HG03442 (cell line): Measurements from ENCODE around the gene BOD1L1.

Experiments
- ATAC-seq: cut with Tn5 transposase; IDR thresholded peaks from one replicate; pipeline ENCODE4 v1.9.1; 2021; ENCODE audit warnings: mild to moderate bottlenecking, moderate library complexity; ENCODE audit not compliant: unreplicated experiment

BOD1L1 gene

DNA sequence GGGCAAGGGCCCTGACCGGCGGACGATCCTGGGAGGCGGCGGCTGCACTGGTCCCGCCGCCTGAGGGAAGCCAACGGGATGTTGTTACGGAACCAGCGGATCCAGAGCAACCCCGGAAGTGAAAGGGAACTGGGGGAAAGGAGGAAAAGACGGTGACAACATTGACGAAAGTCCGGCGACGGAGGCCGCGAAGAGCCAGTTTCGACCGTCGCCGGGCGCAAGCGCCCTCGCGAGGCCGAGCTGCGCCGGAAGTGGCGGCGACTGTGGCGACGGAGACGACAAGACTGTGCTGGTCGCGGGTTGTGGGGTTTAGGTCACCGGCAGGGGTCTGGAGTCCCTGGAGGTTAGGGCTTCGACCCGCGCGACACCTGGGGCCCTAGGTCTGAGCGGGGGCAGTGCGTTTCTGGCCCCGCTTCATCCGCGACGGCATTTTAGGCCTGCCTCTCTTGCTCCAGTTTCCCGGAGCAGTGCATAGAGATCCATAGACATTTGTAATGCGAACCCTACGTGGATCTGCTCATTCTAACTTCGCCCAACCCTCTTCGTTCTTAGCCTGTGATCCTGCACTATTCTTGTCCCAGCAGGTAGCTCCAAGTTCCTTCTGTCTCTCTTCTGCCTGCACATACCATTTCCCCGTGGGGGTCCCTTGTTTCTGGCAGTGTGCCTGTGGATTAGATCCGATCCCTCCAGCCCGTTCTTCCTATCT is at the start of gene BOD1L1:
TSS of gene BOD1L1 (minus strand) at position 120 of the 706 bp plus-strand sequence. CDS start 138 bp downstream, outside the sequence.
- peak; percentile 90 for ATAC-seq

DNA sequence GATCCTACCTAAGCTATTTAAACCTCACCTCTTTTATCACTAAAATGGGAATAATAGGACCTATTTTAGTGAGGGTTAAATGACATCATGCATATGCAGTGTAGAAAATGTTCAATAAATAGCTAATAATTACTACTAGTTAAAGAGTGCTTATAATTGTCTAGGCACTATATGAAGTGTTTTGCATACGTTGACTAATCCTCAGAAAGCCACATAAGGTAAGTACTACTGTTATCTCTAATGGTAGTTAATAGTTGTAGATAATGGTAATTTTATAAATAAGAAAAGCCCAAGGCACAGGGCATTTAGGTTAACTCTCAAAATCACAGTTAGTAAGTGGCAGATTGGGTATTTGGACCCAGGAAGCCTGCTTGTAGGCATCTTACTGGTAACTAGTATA is 47.4 kb upstream of the BOD1L1 start:
- no peak for ATAC-seq

DNA sequence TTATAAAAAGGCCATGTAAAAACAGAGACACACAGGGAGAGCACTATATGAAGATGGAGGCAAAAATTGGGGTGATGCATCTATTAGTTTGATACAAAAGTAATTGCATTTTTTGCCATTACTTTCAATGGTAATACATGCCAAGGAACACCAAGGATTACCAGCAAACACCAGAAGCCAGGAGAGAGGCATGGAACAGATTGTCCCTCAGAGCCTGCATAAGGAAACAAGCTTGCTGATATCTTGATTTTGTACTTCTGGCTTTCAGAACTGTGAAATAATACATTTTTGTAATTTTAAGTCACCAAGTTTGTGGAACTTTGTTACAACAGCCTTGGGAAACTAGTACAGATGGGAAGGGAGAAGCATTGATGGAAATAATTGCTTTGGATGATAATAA is 45.6 kb upstream of the BOD1L1 start:
- no peak for ATAC-seq

DNA sequence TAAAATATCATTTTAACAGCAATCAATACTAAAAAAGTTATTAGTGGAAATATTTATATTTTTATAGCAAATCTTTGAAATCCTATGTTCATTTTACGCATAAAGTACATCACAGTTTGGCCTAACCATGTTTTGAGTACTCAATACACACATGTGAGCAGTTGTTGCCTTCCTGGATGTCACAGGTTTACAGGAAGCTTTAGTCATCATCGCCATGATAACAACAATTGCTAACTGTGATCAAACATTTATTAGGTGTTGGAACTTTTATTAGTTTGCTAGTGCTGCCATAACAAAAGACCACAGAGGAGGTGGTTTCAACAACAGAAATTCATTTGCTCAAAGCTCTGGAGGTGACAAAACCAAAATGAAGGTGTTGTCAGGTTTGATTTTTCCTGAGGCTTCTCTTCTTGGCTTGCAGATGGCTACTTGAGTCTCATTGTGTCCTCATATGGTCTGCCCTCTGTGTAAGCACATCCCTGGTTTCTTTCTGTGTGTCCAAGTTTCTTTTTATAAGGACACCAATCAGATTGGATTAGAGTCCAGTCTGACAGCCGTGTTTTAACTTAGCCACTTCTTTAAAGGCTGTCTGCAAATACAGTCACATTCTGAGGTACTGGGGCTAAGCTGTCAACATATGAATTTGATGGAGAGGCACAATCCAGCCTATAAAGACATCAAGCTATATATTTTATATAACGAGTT is 43.1 kb upstream of the BOD1L1 start:
- no peak for ATAC-seq

DNA sequence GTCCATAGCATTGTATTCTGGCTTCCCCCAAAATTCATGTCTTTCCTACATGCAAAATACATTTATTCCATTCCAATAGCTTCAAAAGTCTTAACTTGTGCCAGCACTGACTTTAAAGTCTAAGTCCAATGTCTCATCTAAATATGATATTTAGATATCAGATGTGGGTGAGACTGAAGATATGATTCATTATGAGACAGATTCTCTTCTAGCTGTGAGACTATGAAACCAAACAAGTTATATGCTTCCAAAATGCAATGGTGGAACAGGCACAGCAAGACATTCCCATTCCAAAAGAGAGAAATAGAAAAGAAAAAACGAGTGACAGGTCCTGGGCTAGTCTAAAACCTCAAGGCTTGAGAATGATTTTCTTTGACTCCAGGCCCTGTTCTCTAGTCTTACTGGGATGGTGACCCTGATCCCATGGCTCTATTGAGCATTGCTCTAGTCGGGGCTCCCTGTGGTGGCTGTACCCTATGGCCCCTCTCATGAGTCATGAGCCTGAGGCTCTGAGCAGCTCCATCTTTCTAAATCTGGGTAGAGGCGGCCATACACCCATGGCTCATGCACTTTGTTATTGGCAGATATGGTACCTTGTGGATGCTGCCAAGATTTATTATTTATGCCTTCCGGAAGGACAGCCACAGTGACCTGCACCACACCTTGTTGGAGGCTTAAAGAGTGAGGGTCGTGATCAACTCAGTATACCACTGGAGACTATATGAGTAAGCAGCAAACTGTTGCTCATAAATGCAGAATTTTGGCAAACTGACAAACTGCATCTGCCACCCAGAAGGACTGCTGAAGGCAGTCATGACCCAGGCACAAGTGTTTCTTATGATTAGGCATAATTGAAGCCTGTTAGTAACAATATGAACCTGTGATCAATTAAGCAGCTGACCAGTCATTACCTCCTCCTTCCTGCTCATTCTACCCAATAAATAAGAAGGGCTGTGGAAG is 38.5 kb upstream of the BOD1L1 start:
- no peak for ATAC-seq

DNA sequence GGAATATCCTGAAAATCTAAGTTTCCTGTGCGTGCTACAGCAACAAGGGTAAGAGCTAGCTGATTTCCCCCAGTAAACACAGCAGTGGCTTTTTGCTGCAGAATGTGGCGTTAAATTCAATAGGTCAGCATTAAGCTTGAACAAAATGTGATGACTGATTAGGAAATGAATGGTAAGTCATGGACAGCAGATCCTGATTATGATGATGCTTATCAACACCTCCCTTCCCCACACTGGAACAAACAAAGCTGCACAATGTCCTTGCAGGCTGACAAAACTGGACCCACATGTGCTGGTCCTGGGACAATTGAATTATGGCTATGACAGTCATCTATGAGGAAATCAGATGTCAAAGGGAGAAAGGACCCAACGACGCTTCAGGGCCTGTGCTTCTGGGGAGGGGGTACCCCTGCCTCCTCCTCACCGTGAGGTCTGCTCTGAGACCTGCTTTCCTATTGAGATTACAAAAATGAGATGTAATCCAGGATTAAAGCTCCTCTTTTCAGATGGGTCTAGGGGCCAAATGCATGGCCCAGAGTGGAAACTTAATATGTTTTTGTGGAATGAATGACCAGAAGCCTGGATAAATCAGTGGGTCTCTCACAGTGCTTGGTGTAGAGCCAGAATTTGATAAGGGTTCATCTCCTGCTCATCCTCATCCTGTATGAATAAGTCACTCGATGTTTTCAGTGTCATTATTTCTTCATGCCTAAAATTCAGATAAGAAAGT is 32.0 kb upstream of the BOD1L1 start:
- no peak for ATAC-seq

DNA sequence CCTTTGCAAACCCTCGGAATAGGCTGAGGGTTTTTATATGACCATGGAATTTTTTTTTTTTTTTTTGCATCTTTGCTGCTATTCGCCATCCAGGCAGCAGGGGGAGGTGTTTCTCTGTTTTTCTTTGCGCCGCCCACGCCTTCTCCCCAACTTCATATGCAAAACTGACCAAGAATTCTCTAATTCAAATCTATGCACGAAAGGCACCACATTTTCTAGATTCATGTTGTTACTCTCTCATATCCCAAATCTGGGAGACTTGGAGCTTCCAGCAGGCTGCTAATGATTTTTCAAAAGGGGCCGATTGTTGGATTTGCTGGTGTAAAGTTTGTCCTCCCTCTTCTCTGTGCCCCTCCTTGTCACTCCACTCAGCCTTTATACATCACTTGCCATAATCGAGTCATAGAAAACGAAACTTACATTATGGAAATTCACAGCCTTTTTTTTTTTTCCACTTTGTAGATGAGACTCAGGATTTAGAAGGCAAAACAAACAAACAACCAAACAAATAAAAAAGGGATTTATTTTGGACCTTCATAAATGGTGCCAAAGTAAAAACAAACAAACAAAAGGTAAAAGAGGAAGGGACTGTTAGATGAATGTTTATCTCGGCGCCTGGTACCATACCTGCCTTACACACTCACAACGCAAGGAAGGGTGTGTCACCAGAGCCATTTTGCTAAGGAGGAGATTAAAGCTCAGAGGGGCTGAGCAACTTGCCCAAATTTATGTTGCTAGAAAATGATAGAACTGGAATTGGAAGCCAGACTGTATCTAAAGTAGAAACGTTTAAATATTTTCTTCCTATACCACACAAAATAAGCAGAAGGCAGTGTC is 29.3 kb upstream of the BOD1L1 start:
- no peak for ATAC-seq

DNA sequence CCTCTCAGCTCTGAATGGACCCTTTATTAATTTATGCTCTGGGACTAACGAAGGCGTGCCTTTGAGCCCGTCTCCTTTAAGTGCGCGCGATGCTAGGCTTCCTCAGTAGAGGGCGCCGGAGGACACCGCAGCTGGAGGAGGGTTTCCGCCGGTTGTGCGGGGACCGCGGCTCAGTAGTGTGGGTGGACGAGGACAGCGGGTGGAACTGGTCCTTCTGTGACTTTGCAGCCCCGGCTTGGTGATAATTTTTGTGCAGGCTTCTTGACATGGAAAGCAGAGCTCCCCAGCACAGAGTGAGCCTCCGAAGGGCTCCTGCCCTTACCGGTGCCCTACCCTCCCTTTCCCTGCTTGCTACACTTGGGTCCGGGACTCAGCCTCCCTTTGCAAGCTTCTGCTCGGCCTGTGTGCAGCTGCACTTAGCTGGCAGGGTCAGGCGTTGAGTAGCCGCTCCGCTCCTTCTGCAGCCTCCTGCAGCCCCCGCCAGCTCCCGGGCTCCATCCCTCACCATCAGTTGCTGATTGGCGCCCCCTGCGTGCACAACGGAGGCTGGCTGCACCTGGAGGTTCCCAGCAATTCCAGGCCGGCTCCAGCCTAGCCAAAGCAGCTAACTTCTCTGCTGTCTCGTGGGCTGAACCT is 26.8 kb upstream of the BOD1L1 start:
- peak; percentile 93 for ATAC-seq

DNA sequence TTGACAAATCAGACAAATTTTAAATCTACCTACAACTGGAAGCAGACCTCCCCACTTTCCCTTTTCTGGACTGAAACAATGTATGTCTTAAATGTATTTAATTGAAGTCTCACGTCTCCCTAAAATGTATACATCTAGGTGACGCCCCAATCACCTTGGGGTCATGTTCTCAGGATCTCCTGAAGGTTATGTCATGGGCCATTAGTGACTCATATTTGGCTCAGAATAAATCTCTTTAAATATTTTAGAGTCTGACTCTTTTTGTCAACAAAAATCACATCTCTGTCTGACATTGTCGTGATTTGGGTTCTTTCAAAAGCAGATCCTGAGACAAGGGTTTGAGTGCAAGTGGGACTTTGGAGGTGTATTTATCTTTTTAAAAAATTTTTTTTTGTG is 26.2 kb upstream of the BOD1L1 start:
- no peak for ATAC-seq

DNA sequence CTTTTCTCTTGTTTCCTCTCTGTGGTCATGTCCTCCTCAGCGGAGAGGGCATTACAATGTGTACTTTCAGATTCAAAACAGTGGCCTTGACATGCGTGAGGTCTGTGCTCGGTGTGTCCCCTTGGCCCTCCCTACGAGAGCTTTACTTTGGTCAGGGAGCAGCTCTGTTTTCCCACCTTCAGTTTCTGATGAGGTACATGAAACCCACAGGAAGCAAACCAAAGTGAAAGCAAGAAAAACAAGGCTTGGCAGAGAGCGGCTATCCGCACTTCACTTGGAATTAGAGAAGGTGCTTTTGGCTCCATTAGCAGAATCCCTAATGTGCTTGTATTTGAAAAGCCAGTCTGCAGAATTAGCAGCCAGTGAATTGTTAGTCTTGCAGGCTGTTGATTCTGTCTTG is 19.5 kb upstream of the BOD1L1 start:
- ATAC-seq = no peak

DNA sequence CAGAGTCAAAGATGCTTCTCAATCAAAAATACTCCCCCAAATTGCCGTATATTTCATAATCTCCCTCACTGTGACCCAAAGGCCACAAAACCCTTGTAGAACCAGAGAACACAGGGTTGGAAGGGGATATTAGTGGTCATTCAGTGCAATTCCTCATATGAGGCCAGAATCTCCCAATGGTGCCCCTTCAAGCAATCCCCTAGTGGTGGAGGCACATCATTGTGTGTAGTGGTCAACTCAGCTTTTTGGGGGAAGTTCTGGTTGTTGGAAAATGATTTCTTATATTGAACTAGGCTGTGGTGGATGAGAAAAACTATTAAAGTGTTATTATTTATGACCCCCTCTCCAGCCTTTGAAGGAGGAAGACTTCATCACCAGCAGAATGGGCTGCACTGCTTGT is 17.6 kb upstream of the BOD1L1 start:
- no peak for ATAC-seq

DNA sequence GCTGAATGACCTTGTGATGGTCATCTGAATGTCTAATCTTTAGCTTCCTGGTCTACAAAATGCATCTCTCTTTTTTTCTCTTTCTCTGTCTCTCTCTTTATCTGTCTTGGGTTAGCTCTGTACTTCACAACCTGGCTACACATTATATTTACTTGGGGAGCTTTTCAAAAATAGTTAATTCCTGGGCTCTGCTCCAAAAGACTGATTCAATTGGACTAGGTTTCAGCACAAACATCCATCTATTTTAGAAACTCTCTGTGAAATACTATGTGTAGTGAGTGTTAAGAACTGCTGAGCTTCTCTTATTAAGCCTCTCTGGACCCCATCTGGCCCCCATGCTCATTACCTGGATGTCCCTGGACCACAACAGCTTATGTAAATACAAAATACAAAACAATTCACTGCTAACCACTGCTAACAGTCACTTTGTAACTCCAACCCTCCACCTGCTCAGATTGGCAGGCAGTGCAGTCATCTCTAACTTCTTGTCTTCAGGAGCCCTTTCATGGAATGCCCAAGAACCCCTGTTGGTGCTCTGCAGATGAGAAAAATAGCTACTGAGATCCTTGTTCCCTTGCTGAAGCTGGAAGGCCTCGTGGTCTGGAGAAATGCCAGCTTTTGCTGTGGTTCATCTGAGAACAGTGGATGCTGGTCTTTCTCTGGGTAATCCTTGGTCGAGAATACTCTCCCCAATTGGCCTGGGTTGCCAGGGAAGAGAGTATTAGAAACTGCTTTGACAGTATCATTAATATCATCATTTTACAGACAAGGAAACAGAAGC is 14.8 kb upstream of the BOD1L1 start:
- no peak for ATAC-seq

DNA sequence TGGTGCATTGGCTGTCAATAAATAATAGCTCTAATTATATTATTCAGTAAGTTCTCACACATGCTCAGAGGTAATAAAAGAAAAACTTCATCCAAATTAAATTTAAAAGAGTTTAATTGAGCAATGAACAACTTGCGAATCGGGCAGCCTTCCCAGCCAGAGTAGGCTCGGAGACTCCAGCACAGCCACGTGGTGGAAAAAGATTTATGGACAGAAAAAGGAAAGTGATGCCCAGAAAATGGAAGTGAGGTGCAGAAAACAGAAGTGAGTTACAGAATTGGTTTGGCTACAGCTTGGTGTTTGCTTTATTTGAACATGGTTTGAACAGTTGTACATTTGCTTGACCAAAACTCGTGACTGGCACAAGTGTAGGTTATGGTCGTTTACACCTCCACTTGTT is 13.6 kb upstream of the BOD1L1 start:
- ATAC-seq = no peak

DNA sequence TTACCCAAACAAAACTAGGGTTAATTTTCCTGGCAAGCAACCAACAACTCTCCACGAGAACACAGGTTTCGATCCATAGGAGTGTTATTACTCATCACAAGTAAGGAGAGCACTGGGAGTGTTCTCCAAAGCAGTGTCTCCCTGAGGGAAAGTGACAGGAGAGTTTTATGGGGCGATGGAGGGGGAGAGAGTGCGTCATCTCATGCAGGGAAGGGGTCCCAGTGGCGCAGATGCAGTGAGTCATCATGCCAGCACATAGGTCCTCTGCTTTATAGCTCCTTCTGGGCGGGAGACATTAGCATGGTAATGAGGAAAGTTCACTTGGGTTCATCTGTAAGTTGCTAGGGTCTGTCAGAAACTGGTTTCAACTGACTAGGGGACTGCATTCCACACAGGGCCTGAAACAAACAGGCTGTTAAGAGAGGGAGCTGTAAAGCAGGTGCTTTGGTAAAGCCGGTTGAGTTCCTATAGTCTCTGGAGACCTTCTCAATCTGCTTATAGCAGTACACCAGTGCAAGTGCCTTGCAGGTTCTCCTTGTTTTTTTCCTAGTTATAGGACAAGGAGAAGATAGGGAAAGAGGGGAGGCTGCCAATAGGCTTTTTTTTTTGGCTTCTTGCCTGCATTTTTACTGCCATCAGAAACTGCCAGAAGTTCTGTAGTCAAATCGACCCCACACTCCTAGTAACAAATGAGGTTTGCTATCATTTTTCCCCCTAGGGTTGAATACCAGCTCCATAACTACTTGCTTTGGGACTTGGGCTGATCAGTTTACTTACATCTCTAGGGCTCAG is 12.8 kb upstream of the BOD1L1 start:
- ATAC-seq = no peak

DNA sequence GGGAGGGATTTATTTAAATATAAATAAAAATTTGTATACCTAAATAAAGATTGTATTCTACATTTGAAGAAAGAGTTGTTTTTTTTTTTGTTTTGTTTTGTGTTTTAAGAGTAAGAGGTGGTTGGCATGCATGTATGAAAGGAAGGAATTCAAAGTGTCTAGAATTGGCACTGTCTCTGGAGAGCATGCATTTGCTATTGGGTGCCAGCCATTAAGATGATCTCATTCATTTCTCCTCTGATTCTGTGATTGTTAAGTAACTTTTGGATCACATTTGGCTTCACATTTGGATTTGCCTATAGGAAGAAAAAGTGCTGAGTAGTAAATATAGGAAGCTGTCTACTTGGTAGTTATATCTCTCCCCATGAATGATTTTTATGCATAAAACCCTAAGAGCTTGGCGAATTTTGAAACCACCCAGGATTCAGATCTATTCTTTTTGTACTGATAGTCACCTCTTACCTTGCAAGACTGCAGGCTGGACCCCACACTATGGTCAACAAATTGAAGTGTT is 7.8 kb upstream of the BOD1L1 start:
- no peak for ATAC-seq

DNA sequence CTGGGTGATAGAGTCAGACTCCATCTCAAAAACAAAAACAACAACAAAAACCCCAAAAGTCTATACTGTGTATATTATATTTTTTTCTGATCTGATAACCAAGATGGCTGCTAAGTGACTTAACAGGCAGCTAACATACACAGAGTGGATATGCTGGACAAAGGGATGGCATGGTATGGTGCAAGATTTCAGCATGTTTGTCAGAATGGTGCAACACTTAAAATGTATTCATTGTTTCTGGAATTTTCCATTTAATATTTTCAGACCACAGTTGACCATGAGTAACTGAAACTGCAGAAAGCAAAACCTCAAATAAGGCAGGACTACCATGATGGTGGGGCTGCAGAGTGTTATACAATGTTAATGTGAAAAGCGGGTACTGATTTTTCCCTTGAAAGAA is 6.1 kb upstream of the BOD1L1 start:
- ATAC-seq = no peak

DNA sequence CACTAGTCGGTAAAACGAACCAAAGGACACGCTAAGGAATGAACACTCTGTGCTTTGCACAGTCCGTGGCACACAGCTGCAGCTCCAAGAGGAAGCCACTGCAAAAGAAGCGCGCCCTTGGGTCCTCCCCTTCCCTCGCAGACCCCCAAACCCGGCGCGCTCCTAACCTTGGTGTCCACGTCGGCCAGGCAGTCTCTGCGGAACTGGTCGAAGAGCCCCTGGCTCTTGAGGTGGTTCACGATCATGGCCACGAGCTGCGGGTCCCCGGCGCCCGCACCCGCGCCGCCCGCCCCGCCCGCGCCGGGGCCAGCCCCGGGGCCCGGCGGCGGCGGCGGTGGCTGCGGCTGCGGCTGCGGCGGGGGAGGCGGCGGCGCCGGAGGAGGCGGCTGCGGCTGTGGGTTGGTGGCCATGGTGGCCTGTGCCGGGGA is 333 bp downstream of the BOD1L1 start:
- peak; percentile 34 for ATAC-seq
